ENCODE results near the gene METRN. TPM values are rescaled to one million over a fixed set of nuclear protein-coding genes. Genes with fewer than 3 reads are reported as not detected.

METRN gene
- polyA plus RNA-seq, 1 donor (not counting 4 experiments of a cell fraction or from before 2014, with no cell fraction given) = 42.1 TPM

DNA sequence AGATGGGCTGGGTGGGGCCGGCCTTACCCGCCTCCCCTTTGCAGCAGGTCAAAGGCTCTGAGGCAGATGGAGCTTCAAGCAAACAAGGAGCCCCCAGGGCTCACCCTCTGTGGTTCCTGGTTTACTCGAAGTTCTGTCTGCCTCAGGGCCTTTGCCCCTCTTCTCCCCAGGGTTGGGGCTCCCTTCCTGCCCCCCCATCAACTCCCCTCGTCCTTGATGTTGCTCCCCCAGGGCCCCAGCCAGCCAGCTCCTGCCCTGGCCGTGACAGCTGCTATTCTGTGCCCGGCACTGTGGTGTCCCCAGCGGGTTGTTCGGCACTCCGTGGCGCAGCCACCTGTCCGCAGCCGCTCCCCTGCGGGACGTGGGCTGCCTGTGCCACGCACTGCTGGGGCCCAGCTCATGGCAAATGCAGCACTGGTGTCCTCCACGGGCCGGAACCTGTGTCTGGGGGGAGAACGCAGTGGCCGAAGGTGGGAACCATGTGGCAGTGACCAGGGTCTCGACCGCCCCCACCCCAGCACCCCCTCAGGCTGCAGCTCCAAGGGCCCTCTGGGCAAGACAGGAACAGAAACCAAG is 4.3 kb upstream of the METRN start:
- Histone ChIP-seq H3K4me3 (ENCODE audit: control insufficient read depth in 2 of 3, extremely low read depth in 1 of 3, insufficient read depth in 2 of 3, low read depth in 1 of 3, low read length in 3 of 3) (no peak overlapping the region), H3K79me2 (ENCODE audit: control insufficient read depth, insufficient read depth, low read length) (no peaks in the 10 kb centered on the region), H3K4me2 (ENCODE audit: control insufficient read depth, extremely low read depth, insufficient read depth, low read depth, low read length) (no peak overlapping the region), H3K4me1 (ENCODE audit: control insufficient read depth, extremely low read depth, insufficient read depth, low read length) (peaks cover 12% of the 10 kb centered on the region), H3K9ac (ENCODE audit: control insufficient read depth, extremely low read depth, insufficient read depth, low read length) (no peak overlapping the region), H3K9me1 (ENCODE audit: control insufficient read depth, extremely low read depth, insufficient read depth, low read length) (no peaks in the 10 kb centered on the region), H2AFZ (ENCODE audit: control insufficient read depth, low read length) (no peak overlapping the region), H3K27me3 (ENCODE audit: control insufficient read depth, extremely low read depth, insufficient read depth, low read length) (peaks cover 57% of the 10 kb centered on the region), H3K9me3 (ENCODE audit: control insufficient read depth, low read depth, low read length) (no peaks in the 10 kb centered on the region), H3K36me3 (ENCODE audit: control insufficient read depth in 2 of 2, extremely low read depth in 1 of 2, insufficient read depth in 2 of 2, low read length in 2 of 2) (no peaks in the 10 kb centered on the region), H4K20me1 (ENCODE audit: control insufficient read depth, extremely low read depth, insufficient read depth, low read length) (peaks cover 2% of the 10 kb centered on the region), H3K27ac (ENCODE audit: control insufficient read depth, insufficient read depth, low read length) (no peak overlapping the region)
- no peak for TF ChIP-seq EZH2 (IDR thresholded peaks at IDR 0.05; ENCODE audit: low read length)
- TF ChIP-seq, protein P1, sequence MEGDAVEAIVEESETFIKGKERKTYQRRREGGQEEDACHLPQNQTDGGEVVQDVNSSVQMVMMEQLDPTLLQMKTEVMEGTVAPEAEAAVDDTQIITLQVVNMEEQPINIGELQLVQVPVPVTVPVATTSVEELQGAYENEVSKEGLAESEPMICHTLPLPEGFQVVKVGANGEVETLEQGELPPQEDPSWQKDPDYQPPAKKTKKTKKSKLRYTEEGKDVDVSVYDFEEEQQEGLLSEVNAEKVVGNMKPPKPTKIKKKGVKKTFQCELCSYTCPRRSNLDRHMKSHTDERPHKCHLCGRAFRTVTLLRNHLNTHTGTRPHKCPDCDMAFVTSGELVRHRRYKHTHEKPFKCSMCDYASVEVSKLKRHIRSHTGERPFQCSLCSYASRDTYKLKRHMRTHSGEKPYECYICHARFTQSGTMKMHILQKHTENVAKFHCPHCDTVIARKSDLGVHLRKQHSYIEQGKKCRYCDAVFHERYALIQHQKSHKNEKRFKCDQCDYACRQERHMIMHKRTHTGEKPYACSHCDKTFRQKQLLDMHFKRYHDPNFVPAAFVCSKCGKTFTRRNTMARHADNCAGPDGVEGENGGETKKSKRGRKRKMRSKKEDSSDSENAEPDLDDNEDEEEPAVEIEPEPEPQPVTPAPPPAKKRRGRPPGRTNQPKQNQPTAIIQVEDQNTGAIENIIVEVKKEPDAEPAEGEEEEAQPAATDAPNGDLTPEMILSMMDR (optimal IDR thresholded peaks at IDR 0.05 in 1 of 3, IDR thresholded peaks at IDR 0.05 in 1 of 3, conservative IDR thresholded peaks at IDR 0.05 in 1 of 3; ENCODE audit: extremely low read depth in 1 of 3, insufficient read depth in 2 of 3, low read length in 3 of 3) = no peak
- no peak for DNase-seq (ENCODE audit: low read depth, low spot score)
- dilution Hi-C loops (cut with MboI; ENCODE audit: extremely low pct_ligation_motif_present, low sequenced_read_pairs) = no loop called here
- FAIRE-seq = no peak

DNA sequence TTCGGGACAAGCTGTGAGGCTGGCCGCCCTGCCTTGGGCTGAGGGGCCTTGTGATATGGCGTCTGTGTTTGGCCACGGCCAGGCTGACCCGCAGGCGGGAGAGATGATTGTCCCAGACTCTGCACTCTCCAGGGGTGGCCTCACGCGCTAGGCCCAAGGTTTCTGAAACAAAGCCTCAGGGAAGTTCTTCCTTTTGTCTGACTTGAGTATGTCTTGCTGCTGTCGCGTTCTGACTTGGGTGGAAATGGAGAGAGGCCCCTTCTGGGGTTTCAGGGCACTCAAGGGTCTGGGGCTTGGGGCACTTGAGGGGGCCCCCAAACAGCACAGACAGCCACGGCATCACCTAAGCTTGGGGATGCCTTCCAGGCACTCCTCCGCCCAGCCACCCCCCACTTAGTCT is 3.8 kb upstream of the METRN start:
- no peak overlapping the region for H3K9ac ChIP-seq (ENCODE audit: control insufficient read depth, extremely low read depth, insufficient read depth, low read length)
- H3K4me2 ChIP-seq (ENCODE audit: control insufficient read depth, extremely low read depth, insufficient read depth, low read depth, low read length) = no peak overlapping the region
- no peak for DNase-seq (ENCODE audit: low read depth, low spot score)
- H3K79me2 ChIP-seq (ENCODE audit: control insufficient read depth, insufficient read depth, low read length) = peaks cover under 1% of the 10 kb centered on the region
- no peak for FAIRE-seq
- H3K36me3 ChIP-seq (ENCODE audit: control insufficient read depth in 2 of 2, extremely low read depth in 1 of 2, insufficient read depth in 2 of 2, low read length in 2 of 2) = no peaks in the 10 kb centered on the region
- peaks cover 55% of the 10 kb centered on the region for H3K27me3 ChIP-seq (ENCODE audit: control insufficient read depth, extremely low read depth, insufficient read depth, low read length)
- H3K4me3 ChIP-seq (ENCODE audit: control insufficient read depth in 2 of 3, extremely low read depth in 1 of 3, insufficient read depth in 2 of 3, low read depth in 1 of 3, low read length in 3 of 3) = no peak overlapping the region
- no peaks in the 10 kb centered on the region for H3K9me3 ChIP-seq (ENCODE audit: control insufficient read depth, low read depth, low read length)
- H3K9me1 ChIP-seq (ENCODE audit: control insufficient read depth, extremely low read depth, insufficient read depth, low read length) = no peaks in the 10 kb centered on the region
- TF ChIP-seq, protein P1 (optimal IDR thresholded peaks at IDR 0.05 in 1 of 3, IDR thresholded peaks at IDR 0.05 in 1 of 3, conservative IDR thresholded peaks at IDR 0.05 in 1 of 3; ENCODE audit: extremely low read depth in 1 of 3, insufficient read depth in 2 of 3, low read length in 3 of 3) = no peak
- no peak for TF ChIP-seq EZH2 (IDR thresholded peaks at IDR 0.05; ENCODE audit: low read length)
- H2AFZ ChIP-seq (ENCODE audit: control insufficient read depth, low read length) = no peak overlapping the region
- dilution Hi-C loops (cut with MboI; ENCODE audit: extremely low pct_ligation_motif_present, low sequenced_read_pairs) = no loop called here
- no peak overlapping the region for H3K27ac ChIP-seq (ENCODE audit: control insufficient read depth, insufficient read depth, low read length)
- H4K20me1 ChIP-seq (ENCODE audit: control insufficient read depth, extremely low read depth, insufficient read depth, low read length) = peaks cover 2% of the 10 kb centered on the region
- peaks cover 16% of the 10 kb centered on the region for H3K4me1 ChIP-seq (ENCODE audit: control insufficient read depth, extremely low read depth, insufficient read depth, low read length)
